Measurements from ENCODE around the gene ZCCHC24.

DNA sequence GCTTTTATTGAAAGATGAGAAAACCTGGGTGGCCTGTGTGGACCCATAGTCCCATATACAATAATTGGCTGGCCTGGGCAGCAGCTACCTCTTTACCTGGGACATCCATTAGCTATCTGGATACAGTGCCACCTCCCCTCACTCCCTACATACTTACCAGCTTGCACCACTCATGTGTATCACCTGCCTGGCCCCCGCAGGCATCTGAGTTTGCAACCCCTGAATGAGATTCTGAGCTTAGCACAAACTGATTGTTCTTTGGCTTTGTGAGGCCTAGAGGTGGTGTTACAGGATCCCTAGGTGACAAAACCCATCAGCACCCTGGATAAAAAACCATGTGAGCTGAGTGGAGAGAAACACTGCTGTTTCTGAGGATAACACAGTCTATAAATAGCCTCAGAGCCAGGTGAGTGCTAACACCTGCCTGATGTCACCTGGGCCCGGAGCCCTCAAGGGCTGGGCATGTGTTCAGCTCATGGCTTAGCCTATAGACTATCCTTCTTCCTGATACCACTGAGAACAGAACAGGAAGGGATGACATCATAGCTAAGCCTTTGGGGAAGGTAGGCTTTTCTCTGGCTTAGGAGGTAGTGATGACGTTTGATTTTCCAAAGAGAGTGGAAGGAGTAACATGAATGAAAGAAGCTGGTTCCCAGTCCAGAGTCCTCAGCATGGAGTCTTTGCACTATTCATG lies 100.8 kb downstream of the ZCCHC24 start:
- TF ChIP-seq POLR2A (IDR thresholded peaks at IDR 0.05) (no peak), CTCF (IDR thresholded peaks at IDR 0.05) (no peak)

Measured in Peyer's patch (tissue), 4 donors.